NCI-H2227 (cell line): ENCODE data around the gene TTC3.

Experiments used
- DNase-seq: peaks from one replicate; lab custom pipeline; 2025; ENCODE audit not compliant: unreplicated experiment; lab: John Stamatoyannopoulos, UW

The TTC3 gene

DNA sequence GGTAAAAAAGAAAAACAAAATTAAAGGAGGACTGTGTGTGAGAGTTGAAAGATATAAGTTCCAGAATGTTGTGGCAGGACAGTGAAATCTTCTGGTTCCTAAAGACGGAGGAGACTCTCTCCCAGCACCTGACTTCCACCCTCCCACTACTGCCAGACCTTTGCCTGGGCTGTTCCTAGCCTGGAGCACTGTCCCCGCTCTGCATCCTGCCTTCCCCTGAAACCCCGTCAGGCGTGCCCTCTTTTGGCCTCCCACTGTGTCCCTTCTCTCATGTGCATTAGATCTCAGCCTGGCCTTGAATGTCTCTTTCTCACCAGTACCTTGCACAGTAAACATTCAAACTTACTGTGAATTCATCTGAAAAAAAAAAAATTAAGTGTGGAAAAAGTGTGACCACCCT is 120.0 kb downstream of the TTC3 start:
- no peak for DNase-seq

DNA sequence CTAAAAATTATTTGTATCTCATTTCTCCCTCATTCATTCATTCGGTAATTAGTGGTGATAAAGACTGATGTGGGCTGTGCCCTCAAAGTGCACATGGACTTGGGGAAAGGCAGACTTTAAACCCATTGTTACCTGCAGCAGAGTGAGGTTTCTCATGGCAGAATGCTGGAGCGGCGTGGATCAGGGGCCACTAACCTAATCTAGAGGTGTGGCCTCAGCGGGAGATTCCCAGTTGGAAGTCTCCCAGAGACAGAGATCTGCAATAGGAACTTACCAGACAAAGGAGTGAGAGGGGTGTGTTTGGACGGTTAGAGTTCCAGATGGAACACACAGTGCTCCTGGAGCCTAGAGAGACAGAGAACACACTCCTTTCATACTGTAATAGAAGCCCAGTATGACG is 120.6 kb downstream of the TTC3 start:
- DNase-seq, result no peak

DNA sequence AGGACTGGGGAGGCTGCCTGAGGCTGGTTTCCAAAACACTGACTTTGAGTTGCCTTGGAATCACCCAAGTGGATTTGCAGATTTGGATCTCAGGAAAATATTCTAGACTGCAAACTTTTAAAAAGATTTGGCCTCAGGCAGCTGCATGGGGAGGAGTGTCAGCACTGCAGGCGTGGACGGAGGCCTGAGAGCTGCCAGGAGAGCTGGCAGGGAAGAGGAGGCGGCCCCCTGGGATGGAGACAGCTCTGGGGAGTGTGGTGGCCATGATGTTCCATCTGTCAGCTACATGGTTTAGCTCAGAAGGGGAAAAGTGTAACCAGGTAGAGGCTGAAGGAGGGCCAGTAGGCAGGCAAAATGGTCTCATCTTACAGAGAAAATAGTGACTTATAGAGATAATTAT is 122.0 kb downstream of the TTC3 start:
- no peak for DNase-seq

DNA sequence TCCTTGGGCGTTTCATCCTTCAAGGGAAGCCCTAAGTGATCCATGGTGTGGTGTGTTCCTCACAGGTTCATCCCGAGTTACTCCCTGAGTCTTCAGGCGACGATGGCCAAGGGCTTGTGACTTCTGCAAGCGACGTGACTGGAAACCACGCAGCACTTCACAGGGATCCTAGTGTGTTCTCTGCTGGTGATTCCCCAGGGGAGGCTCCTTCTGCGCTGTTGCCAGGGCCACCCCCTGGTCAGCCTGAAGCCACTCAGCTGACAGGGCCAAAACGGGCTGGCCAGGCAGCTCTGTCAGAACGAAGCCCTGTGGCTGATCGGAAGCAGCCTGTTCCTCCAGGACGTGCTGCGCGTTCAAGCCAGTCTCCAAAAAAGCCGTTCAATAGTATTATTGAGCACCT is 122.6 kb downstream of the TTC3 start:
- DNase-seq, result no peak

DNA sequence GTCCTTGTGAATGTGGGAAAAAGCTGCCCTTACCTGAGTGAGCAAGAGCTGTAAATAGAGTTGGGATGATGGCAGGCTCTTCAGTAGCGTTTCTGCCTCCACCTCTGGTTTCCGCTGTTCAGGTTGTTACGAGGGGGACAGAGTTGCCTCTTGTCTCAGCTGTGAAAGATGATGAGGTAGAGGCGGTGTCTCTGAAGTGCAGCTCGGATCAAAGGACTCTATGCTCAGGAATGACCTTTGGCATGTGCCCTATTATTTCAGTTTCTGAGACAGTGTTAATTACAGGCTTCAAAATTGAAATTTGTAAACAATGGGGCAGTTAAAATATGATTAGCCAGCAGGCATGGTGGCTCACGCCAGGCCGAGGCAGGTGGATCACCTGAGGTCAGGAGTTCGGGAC is 123.8 kb downstream of the TTC3 start:
- no peak for DNase-seq

DNA sequence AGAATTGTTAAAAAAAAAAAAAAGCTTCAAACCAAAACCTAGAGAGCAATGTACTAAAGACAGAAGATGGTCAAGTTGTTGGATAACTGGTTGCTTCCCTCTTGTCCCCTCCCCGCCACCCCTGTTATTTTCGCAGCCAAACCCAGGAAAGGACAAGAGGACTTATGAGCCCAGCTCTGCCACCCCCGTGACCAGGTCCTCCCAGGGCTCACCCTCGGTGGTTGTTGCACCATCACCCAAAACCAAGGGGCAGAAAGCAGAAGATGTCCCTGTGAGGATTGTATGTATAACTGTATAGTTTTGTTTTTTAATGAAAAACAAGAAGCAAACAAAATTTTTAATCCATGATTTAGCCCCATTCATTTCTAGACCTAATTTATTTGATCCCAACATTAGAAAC is 124.7 kb downstream of the TTC3 start:
- DNase-seq, result no peak

DNA sequence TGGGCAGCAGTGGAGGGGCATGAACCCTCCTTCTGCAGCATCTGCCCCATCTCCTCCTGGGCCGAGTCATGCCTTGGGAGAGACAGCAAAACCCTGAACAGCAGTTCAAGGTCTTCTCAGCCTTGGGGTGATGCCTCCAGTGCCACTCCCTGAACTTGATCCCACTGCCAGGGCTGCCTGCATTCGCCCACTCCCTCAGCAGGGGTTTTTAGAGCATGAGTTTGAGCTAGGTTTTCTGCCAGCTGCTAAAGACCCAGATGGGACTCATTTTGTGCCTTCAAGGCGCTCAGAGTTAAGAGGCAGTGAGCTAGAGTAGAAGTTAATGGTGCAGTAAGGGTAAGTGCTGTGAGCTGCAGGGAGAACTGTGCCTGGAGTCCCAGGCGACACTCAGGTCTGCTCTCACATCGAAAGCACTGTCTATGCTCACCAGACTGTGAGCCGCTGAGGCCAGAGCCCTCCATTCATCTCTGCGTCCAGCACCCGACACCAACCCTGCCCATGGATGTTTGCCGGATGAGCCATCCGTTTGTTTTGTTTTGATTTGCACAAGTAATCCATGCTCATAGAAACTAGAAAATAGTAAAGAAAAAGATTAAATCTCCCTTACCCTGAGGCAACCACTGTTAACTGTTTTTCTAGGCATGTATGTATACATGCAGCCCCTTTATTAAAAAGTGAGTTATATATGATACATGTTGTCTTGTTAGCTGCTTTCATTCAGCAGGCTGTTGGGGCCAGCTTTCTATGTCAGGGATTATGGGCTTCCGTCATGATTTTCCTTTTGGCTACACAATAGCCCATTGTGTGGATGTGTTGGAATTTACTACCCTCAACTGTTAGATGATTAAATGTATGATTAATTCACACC is 126.2 kb downstream of the TTC3 start:
- DNase-seq, result no peak

DNA sequence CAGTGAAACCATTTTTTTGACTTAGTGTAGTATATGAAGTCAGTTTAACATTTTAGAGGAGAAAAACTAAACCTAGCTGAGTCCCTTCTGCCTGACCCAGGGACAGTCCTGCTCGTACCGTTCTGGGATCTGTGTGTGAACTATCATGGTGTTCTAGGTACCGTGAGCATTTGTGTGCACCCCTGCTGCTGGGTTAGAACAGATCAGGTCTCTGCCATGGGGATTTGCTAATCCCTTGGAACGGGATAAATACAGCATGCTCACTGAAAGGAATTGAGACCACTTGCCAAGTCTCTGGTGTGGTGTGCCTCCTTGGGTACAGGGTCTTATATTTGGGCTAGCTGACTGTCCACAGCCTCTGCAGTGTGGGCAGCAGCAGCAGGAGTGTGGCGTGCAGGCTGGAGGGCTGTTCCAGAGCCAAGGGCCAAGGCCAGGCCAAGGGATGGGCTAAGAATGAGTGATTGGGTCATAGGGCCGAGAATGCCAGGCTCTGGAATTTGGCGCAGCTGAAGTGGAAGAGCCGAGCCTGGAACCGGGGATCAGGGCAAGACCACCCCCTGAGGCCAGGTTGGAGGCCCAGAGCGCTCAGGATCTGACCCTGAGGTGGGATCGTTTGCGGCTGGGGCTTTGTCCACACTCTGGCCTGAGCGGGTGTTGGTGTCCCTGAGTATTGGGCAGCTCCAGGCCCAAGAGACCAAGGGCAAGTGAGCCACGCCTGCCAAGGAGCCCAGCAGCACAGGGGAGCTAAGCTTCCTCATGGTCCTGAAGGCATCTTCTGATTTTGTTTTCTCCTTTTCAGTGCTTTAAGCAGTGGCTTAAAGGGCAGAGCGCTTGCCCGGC is 127.8 kb downstream of the TTC3 start:
- DNase-seq, result no peak

DNA sequence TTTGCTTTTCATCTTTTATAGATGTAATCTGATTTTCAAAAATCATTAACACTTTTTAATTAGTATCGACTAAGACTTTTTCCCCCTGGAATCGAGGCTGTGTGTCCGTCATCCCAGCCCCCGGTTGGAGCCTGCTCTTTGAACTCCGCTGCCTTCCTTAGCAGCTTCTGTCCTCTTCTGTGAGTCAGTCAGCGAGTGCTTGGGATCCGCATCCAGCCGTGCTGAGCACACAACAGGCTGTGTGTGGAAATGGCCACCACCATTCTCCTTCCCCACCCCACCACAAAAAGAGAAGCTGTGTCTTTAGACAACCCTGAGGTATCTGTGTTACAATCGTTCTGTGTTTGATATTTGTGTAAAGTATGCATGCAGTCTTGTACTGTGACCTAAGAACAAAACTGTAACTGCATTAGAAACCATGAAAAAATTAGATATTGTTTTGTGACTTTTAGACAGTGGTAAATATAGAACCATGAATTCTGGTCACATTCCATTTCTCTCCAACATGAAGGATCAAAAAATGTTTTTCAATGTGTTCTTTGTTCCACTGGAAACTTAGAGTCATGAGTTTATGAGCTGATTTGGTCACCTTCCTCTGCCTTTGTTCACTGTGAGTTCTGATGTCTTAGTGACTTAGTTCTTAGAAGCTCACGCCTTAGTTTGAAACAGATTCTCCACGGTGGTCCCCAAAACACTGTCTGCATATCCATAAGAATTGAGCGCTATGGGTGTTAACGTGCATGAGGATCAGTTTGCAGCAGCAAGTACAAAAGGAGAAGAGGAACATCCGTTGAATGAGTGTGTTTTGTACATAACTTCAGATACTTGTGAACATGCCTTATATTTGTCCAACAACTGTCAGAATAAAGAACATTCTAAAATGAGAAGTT is 129.4 kb downstream of the TTC3 start:
- no peak for DNase-seq

DNA sequence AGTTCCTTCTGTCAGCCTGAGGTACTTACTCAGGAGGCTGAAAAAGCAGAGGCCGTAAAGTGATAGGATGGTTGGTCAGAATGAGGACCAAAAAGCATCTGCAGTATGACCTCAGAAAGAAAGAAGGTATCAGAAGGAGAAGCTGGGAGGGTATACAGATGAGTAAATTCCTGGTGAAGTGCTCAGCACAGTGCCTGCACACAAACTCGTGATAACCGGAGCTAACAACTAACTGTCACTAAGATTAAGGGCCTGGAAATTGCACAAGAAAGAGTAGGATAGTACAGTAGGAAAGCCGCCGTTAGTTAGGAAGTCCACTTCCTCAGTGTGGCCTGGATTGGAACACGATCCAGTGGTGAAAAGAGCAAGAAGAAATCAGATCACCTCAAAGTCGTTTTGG is 131.5 kb downstream of the TTC3 start:
- DNase-seq, result no peak

DNA sequence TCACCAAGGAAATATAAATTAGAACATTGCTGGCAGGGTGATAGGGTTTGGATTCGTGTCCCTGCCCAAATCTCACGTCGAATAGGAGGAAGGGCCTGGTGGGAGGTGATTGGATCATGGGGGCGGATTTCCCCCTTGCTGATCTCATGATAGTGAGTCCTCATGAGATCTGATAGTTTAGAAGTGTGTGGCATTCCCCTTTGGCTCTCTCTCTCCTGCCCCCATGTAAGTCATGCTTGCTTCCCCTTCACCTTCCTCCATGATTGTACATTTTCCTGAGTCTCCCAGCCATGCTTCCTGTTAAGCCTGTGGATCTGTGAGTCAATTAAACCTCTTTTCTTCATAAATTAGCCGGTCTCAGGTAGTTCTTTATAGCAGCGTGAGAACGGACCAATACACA is 133.4 kb downstream of the TTC3 start:
- DNase-seq, result no peak

DNA sequence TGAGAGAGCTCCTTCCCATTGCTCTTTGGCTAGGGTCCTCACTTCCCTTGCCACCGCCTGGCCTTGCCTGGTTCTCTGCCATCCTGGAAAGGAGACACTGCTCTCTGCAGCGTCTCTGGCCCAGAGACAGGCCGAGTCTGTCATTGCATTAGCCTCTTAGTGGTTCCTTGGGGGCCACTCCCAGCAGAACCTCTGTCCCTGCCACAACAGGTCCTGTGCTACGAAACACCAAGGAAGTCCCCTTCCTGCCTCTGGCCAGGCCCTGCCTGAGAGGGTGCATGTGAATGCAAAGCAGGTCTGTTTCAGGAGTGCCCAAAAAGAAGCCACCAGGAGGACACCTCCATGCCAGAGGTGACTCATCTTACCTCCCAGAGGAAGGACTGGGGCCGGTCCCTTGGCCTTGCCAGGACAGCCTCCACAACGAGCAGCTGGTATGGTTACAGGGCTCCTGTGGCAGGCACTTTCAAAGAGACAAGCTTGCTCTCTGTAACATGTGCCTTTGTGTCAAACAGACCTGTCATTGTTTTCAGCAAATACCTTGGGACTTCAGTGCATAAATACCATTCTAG is 134.5 kb downstream of the TTC3 start:
- no peak for DNase-seq

DNA sequence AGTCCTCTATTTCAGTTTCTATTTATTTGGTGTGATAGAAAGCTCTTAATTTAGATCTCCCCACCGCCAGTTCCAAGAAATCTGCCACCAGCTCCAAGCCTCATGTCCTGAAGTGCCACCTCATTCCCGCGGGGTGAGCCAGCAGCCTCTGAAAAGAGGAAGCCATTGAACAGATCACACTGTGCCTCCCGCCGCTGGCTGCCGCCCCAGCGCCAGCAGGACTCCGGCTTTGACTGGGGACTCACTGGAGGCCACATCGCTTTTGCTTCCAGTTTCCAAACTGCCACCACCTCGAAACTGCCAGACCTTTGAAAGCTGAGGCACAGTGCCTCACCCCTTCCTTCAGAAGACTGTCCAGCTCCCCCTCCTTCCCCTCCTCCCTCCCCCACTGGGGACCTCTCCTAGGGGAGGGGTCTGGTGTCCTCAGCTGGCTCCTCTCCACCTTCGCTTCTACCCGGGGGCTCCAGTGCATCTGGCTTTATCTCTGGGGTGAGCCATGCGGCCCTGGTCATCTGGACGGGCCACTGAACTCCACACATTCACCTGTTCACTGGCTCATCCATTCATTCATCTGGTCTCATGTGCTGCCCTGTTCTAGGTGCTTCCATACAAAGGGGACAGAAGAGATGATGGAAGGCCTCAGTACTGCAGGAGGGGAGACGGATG is 135.1 kb downstream of the TTC3 start:
- peak; percentile 54 for DNase-seq

DNA sequence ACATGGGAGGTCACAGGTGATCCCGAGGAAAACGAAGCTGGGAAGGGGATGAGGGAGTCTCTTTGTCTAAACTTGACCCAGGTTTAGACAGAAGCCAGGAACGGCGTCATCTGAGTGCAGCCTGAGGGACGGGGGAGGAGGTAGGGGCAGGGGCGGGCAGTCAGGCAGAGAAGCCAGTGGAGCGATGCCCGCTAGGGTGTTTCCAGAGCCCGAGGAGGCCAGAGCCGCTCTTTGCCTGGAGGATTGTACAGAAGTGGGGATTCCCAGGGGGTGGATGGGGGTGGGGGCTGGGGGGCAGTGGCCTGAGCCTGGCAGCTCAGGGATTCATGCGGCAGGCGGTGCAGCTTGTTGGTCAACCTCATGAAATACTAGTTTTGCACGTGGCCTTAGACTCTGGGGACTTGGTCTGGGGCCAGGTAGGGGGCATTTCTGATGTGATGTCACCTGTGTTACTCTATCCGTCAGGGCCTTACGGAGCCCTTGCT is 135.7 kb downstream of the TTC3 start:
- DNase-seq, result peak; percentile 17

DNA sequence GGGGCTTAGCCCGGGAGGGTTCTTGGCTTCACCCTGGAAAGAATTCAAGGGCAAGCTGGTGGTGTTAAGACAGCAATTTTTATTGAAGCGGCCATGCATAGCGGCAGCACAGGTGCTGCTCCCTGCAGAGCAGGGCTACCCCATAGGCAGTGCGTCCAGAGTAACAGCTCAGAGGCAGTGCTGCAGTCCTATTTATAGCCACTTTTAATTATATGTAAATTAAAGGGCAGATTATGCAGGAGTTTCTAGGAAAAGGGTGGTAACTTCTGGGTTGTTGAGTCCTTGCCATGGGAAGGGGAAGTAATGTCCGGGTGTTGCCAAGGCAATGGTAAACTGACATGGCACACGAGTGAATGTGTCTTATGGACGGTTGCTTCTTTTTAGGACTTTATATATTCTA is 137.1 kb downstream of the TTC3 start:
- no peak for DNase-seq

DNA sequence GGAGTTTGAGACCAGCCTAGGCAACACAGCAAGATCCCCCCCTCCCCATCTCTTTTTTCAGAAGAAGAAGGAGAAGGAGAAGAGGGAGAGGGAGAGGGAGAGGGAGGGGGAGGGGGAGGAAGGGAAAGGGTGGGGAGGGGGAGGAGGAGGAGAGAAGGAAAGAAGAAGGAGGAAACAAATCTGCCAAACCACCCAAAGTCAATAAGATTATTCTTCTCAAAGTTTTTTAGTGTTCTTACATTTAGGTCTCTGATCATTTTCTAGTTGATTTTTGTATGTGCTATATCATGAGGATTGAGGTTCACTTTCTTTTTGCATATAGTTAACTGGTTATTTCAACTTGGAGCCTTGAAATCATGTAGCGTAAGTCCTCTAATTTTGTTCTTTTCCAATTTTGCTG is 137.7 kb downstream of the TTC3 start:
- no peak for DNase-seq

DNA sequence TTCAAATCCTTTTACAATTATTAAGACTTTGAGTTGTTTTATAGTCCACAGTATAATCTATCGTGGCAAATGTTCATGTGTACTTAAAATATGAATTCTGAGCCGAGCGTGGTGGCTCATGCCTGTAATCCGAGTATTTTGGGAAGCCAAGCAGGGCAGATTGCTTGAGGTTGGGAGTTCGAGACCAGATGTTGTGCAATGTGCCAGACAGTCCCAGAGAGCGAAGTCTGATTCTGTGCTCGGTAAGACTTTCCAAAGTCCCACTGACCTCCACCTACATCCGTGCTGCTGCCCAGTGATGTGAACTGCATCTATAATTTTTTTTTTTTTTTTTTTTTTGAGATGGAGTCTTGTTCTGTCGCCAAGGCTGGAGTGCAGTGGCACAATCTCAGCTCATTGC is 141.9 kb downstream of the TTC3 start:
- DNase-seq, result no peak

DNA sequence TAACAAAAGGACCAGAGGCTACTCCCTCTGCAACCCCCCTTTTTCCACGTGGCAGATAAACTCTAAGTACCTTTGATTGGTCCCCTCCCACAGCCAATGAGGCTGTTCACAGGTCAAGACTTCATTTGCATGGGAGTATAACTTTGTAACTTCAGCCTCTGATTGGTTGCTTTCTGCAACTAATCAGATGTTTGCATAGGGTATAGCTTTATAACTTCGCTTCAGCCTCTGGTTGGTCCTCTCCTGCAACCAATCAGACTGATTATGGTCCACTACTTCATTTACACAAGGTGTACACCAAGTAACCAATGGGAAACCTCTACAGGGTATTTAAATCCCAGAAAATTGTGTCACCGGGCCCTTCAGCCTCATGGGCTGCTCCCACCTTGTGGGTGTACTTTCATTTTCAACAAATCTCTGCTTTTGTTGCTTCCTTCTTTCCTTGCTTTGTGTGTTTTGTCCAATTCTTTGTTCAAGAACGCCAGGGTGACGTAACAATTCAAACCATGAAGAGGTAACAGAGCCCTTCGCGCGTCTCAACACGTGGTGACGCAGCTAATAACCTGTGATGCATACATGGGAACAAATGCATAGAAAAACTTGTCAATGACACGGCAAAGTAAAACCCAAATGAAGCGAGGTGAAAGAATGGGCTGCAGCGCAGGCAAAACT is 146.8 kb downstream of the TTC3 start:
- DNase-seq, result peak; percentile 80

DNA sequence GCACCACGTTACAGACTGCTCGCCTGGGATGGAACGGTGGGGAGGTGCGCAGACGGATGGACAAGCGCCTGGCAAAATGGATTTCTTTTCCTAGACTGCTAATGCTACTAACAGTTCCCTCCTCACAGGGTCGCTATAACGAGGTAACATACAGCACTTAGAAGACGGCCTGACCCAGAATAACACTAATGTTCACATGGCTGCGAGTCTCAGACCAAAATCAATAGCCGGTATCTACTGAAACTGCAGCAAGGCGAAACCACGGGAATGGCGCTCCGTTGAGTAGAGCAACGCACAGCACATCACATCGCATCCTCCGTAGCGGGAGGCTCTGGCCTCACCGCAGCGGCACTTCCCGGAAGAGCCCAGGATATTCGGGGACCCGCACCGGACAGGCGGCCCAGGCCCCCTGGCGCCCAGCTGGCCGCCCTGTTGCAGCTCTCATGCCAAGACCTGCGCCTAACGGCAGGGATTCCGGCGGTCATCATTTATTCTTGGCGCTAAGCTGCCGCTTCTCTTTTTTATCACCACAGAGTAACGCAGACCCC is 147.5 kb downstream of the TTC3 start:
- peak; percentile 80 for DNase-seq
